GM18508 (cell line): ENCODE results near the gene ZNF277.
"Not testable (repeated sequence)": the region's sequence is repeated elsewhere in the genome, so short reads cannot be mapped to it uniquely, and the experiment has no call there.

Experiments
- ATAC-seq: cut with Tn5 transposase; IDR thresholded peaks from one replicate; pipeline ENCODE4 v1.9.1; 2021; ENCODE audit warnings: moderate number of reproducible peaks; ENCODE audit not compliant: insufficient read depth, unreplicated experiment

Gene ZNF277

GRCh38 chr7:112283382-112283910, 77.0 kb downstream of the ZNF277 start:
- peak; percentile 62 for ATAC-seq

GRCh38 chr7:112286250-112287086, 80.0 kb downstream of the ZNF277 start:
- ATAC-seq, result no peak

GRCh38 chr7:112288301-112288700, 81.8 kb downstream of the ZNF277 start:
- no peak for ATAC-seq

- ATAC-seq, result no peak
Observed at GRCh38 chr7:112290065-112290464, 83.6 kb downstream of the ZNF277 start.

DNA sequence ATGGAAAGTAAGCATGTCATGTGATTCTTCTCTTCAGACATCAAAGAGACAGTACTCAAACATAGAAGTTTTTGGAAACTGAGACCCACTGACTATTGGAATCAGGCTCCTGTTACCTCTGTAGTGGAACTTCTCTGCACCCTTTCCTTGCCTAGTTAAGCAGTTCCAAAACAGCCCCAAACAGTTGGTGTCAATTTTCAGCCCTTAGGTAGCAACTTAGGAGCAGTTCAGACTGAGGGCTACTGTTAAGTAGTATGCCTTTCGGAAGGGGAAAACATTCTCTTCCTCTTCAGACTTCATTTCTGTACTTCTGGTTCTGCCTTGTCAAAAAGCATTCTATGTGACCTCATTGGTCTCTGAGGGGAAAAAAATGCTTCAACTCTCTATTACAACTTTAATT, 85.7 kb downstream of the ZNF277 start:
- ATAC-seq, result no peak

DNA sequence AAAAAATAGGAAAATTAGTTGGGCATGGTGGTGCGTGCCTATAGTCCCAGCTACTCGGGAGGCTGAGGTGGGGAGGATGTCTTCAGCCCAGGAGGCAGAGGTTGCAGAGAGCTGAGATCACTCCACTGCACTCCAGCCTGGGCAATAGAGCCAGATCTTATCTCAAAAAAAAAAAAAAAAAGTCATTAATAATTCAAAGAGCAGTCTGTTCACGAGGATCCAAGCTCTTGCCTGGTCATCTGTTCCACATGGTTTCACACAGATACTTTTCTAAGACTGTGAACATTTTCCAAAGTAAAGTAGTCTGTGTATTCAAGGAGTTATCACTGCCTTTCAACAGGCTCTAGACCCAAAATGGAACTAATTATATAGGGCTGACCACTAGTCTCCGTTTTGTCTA, 86.9 kb downstream of the ZNF277 start:
- ATAC-seq, result no peak

DNA sequence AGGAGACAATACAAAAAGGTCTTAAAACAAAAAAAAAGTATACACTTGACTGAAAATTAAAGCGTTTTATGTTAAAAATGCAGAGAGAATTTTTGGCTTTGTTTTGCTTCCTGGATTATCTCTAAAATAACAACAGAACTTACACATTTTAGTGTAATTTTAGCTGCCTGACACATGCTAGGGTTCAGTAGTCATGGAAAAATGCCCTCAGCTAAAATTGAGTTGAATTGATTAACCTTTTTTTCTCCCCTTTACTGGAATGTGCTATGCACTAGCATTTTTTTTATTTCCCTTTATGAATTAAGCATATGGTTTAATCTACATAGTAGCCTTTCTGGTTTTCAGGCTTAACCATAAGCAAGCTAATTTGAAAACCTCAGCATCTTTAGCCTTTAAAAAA, 89.9 kb downstream of the ZNF277 start:
- ATAC-seq, result no peak

DNA sequence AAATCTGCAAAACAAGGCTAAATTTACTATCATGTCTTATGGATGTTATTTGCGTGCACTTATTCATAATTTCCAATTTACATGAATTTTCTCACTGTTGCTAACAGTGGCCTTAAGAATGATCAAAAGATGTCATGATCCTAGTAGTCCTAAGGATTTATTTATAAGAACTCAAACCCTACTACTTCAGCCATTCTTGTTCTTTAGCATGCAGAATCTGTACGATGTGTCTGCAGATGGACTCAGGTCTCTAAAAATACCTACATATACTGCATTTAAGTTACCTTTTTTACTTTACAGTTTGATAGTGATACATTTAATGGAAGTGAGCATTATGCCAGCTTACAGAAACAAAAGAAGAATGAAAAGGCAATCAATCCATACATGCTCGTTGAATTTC, 91.2 kb downstream of the ZNF277 start:
- ATAC-seq, result no peak

DNA sequence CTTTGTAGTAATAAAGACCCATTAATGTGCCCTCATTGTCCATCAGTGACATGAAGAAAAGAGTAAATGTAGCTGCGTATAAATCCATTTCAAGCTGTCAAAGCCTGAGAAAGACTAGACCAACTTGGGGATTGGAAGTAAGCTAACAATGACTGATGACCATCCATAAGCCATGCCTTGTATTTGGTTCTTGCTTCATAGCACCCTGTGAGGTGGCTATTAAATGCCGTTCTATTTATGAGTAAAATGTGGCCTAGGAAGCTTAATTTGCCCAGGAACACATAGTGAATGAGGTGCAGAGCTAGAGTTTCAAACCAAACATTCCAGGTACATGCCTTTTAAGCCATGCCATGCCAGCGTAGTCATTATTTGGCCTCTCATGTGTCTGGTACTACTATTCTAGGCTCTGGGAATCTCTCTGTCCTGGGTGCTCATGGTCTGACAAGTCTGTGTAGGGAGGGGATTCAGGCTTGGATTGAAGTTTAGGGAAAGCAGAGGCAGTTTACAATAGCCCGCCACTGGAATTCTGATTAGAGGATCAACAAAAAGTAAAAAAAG, 92.1 kb downstream of the ZNF277 start:
- no peak for ATAC-seq

- ATAC-seq, result no peak
Observed at GRCh38 chr7:112300072-112300471, 93.6 kb downstream of the ZNF277 start.

- ATAC-seq, result no peak
Observed at GRCh38 chr7:112300831-112301407, 94.4 kb downstream of the ZNF277 start.

- ATAC-seq, result no peak
Observed at GRCh38 chr7:112302566-112302965, 96.1 kb downstream of the ZNF277 start.

DNA sequence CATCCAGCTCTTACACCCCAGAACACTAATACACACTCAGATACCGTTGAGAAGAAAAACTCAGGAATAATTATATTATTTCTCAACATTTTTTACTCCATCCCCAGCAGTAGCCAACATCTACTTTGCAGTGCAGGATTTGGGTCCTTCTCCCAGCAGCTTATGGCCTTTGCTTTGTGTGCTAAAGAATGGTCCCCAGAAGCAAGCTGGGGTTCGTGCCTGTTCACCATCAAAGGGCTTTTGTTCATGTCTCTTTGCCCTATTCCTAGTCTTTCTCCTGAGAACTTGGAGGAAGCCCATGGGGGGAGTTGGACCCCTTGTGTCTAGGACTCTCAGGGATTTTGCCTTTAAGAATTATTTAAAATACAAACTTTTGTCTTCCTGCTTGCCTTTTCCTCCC, 100.4 kb downstream of the ZNF277 start:
- ATAC-seq, result no peak

DNA sequence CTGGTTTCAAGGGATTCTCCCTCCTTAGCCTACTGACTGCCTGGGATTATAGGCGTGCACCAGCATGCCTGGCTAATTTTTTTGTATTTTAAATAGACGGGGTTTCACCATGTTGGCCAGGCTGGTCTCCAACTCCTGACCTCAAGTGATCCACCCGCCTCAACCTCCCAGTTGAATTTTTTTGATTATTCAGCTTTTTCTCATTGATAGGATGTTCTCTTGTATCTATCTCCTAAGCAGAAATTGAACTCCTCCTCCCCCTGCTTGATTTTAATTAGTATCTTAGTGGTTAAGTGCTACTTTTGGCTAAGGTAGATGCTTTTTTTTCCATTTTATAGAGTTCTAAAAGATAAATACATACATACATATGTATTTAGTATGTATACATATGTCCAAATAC, 101.0 kb downstream of the ZNF277 start:
- no peak for ATAC-seq

GRCh38 chr7:112308974-112309373, 102.5 kb downstream of the ZNF277 start:
- no peak for ATAC-seq

DNA sequence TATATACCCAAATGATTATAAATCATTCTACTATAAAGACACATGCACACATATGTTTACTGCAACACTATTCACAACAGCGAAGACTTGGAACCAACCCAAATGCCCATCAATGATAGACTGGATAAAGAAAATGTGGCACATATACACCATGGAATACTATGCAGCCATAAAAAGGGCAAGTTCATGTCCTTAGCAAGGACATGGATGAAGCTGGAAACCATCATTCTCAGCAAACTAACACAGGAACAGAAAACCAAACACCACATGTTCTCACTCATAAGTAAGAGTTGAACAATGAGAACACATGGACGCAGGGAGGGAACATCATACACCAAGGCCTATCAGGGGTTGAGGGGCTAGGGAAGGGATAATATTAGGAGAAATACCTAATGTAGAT, 110.3 kb downstream of the ZNF277 start:
- not testable (repeated sequence) for ATAC-seq

DNA sequence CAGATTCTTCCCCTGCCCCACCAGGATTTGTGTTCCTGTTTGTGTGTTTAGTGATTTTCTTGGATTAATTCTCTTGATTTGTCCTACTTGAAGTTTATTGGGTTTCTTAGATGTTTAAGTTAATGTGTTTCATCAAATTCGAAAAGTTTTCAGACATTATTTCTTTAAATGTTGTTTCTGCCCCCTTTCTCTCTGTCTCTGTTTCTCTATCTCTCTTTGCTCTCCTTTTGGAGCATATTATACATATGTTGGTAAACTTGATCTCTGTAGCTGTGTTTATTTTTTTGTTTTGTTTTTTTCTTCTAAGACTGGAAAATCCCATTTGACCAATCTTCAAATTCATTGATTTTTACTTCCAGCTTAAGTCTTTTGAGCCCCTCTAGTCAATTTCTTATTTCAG, 115.6 kb downstream of the ZNF277 start:
- no peak for ATAC-seq

DNA sequence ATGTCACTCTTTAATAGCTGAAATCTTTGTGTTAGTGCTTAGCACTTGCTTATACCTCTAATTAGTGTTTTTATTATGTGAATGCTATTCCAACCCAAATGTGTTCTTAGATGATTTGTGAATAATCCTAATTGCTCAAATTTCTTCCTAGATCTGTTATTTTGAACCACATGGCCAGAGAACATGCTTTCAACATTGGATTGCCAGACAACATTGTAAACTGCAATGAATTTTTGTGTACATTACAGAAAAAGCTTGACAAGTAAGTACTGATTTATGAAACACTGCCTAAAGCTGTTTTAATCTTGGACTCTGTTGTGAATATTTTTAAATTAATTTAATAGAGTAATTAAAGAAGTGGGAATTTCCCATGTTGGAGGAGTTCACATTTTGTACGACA, 121.1 kb downstream of the ZNF277 start:
- no peak for ATAC-seq

- ATAC-seq, result no peak
Observed at GRCh38 chr7:112331492-112331891, 125.0 kb downstream of the ZNF277 start.

- no peak for ATAC-seq
Observed at GRCh38 chr7:112334366-112334765, 127.9 kb downstream of the ZNF277 start.

GRCh38 chr7:112336261-112336660, 129.8 kb downstream of the ZNF277 start:
- ATAC-seq, result no peak
